Measurements from ENCODE around the gene IGF2R.
A peak's percentile ranks its signal among the peaks of the same experiment; 100 is the strongest.

IGF2R gene

GRCh38 chr6:160043784-160044183, 74.9 kb downstream of the IGF2R start:
- Mint-ChIP-seq H3K4me1 (ENCODE audit: low read depth) (peaks cover 1% of the 10 kb centered on the region), H3K4me3 (no peak overlapping the region), H3K27me3 (no peaks in the 10 kb centered on the region), H3K9me3 (no peaks in the 10 kb centered on the region), H3K27ac (no peak overlapping the region), H3K36me3 (ENCODE audit: low read depth) (peaks cover 97% of the 10 kb centered on the region)

GRCh38 chr6:160044687-160045086, 75.8 kb downstream of the IGF2R start:
- H3K4me1 Mint-ChIP-seq (ENCODE audit: low read depth) = no peaks in the 10 kb centered on the region
- no peak overlapping the region for H3K27ac Mint-ChIP-seq
- H3K36me3 Mint-ChIP-seq (ENCODE audit: low read depth) = peaks cover 100% of the 10 kb centered on the region
- H3K9me3 Mint-ChIP-seq = no peaks in the 10 kb centered on the region
- H3K4me3 Mint-ChIP-seq = no peak overlapping the region
- H3K27me3 Mint-ChIP-seq = no peaks in the 10 kb centered on the region

- Mint-ChIP-seq H3K27ac (no peak overlapping the region), H3K27me3 (no peaks in the 10 kb centered on the region), H3K9me3 (no peaks in the 10 kb centered on the region), H3K4me1 (ENCODE audit: low read depth) (peaks cover 13% of the 10 kb centered on the region), H3K4me3 (no peak overlapping the region), H3K36me3 (ENCODE audit: low read depth) (peaks cover 97% of the 10 kb centered on the region)
These were observed 79.6 kb downstream of the IGF2R start for GRCh38 chr6:160048471-160048870.

- Mint-ChIP-seq H3K4me3 (no peak overlapping the region), H3K36me3 (ENCODE audit: low read depth) (peaks cover 94% of the 10 kb centered on the region), H3K4me1 (ENCODE audit: low read depth) (peaks cover 13% of the 10 kb centered on the region), H3K9me3 (no peaks in the 10 kb centered on the region), H3K27ac (peak overlapping the region; percentile 50), H3K27me3 (no peaks in the 10 kb centered on the region)
These were observed 80.5 kb downstream of the IGF2R start for GRCh38 chr6:160049346-160049745.

- Mint-ChIP-seq H3K9me3 (no peaks in the 10 kb centered on the region), H3K4me3 (no peak overlapping the region), H3K27ac (no peak overlapping the region), H3K4me1 (ENCODE audit: low read depth) (peaks cover 13% of the 10 kb centered on the region), H3K36me3 (ENCODE audit: low read depth) (peaks cover 93% of the 10 kb centered on the region), H3K27me3 (no peaks in the 10 kb centered on the region)
These were observed 81.1 kb downstream of the IGF2R start for GRCh38 chr6:160050022-160050421.

- peaks cover 17% of the 10 kb centered on the region for H3K4me1 Mint-ChIP-seq (ENCODE audit: low read depth)
- H3K36me3 Mint-ChIP-seq (ENCODE audit: low read depth) = peaks cover 92% of the 10 kb centered on the region
- no peak overlapping the region for H3K4me3 Mint-ChIP-seq
- H3K27me3 Mint-ChIP-seq = no peaks in the 10 kb centered on the region
- no peak overlapping the region for H3K27ac Mint-ChIP-seq
- no peaks in the 10 kb centered on the region for H3K9me3 Mint-ChIP-seq
These were observed 82.5 kb downstream of the IGF2R start for GRCh38 chr6:160051390-160051789.

GRCh38 chr6:160054271-160054670, 85.4 kb downstream of the IGF2R start:
- H3K4me1 Mint-ChIP-seq (ENCODE audit: low read depth) = peaks cover 20% of the 10 kb centered on the region
- no peaks in the 10 kb centered on the region for H3K9me3 Mint-ChIP-seq
- H3K36me3 Mint-ChIP-seq (ENCODE audit: low read depth) = peaks cover 84% of the 10 kb centered on the region
- H3K27ac Mint-ChIP-seq = no peak overlapping the region
- H3K27me3 Mint-ChIP-seq = no peaks in the 10 kb centered on the region
- no peak overlapping the region for H3K4me3 Mint-ChIP-seq

GRCh38 chr6:160054913-160055312, 86.0 kb downstream of the IGF2R start:
- Mint-ChIP-seq H3K27me3 (no peaks in the 10 kb centered on the region), H3K4me3 (no peak overlapping the region), H3K4me1 (ENCODE audit: low read depth) (peaks cover 20% of the 10 kb centered on the region), H3K9me3 (no peaks in the 10 kb centered on the region), H3K27ac (no peak overlapping the region), H3K36me3 (ENCODE audit: low read depth) (peaks cover 84% of the 10 kb centered on the region)

- Mint-ChIP-seq H3K4me3 (no peak overlapping the region), H3K9me3 (no peaks in the 10 kb centered on the region), H3K36me3 (ENCODE audit: low read depth) (peaks cover 80% of the 10 kb centered on the region), H3K27me3 (no peaks in the 10 kb centered on the region), H3K4me1 (ENCODE audit: low read depth) (peaks cover 20% of the 10 kb centered on the region), H3K27ac (no peak overlapping the region)
These were observed 86.5 kb downstream of the IGF2R start for GRCh38 chr6:160055378-160055777.

- Mint-ChIP-seq H3K36me3 (ENCODE audit: low read depth) (peaks cover 80% of the 10 kb centered on the region), H3K27me3 (no peaks in the 10 kb centered on the region), H3K27ac (no peak overlapping the region), H3K4me1 (ENCODE audit: low read depth) (peaks cover 15% of the 10 kb centered on the region), H3K9me3 (no peaks in the 10 kb centered on the region), H3K4me3 (no peak overlapping the region)
These were observed 86.9 kb downstream of the IGF2R start for GRCh38 chr6:160055813-160056212.

- H3K27me3 Mint-ChIP-seq = no peaks in the 10 kb centered on the region
- no peak overlapping the region for H3K4me3 Mint-ChIP-seq
- H3K36me3 Mint-ChIP-seq (ENCODE audit: low read depth) = peaks cover 75% of the 10 kb centered on the region
- peaks cover 7% of the 10 kb centered on the region for H3K4me1 Mint-ChIP-seq (ENCODE audit: low read depth)
- no peaks in the 10 kb centered on the region for H3K9me3 Mint-ChIP-seq
- peak overlapping the region; percentile 39 for H3K27ac Mint-ChIP-seq
These were observed 88.2 kb downstream of the IGF2R start for GRCh38 chr6:160057080-160057479.

- H3K4me1 Mint-ChIP-seq (ENCODE audit: low read depth) = peaks cover 7% of the 10 kb centered on the region
- no peaks in the 10 kb centered on the region for H3K9me3 Mint-ChIP-seq
- H3K27ac Mint-ChIP-seq = no peak overlapping the region
- no peaks in the 10 kb centered on the region for H3K27me3 Mint-ChIP-seq
- peaks cover 78% of the 10 kb centered on the region for H3K36me3 Mint-ChIP-seq (ENCODE audit: low read depth)
- H3K4me3 Mint-ChIP-seq = no peak overlapping the region
These were observed 89.8 kb downstream of the IGF2R start for GRCh38 chr6:160058603-160059215.

- no peak overlapping the region for H3K4me3 Mint-ChIP-seq
- H3K27ac Mint-ChIP-seq = no peak overlapping the region
- H3K9me3 Mint-ChIP-seq = no peaks in the 10 kb centered on the region
- H3K27me3 Mint-ChIP-seq = no peaks in the 10 kb centered on the region
- H3K4me1 Mint-ChIP-seq (ENCODE audit: low read depth) = peaks cover 7% of the 10 kb centered on the region
- H3K36me3 Mint-ChIP-seq (ENCODE audit: low read depth) = peaks cover 79% of the 10 kb centered on the region
These were observed 91.3 kb downstream of the IGF2R start for GRCh38 chr6:160060221-160060620.

GRCh38 chr6:160060920-160061447, 92.1 kb downstream of the IGF2R start:
- H3K27ac Mint-ChIP-seq = no peak overlapping the region
- H3K4me1 Mint-ChIP-seq (ENCODE audit: low read depth) = peaks cover 5% of the 10 kb centered on the region
- H3K9me3 Mint-ChIP-seq = no peaks in the 10 kb centered on the region
- no peaks in the 10 kb centered on the region for H3K27me3 Mint-ChIP-seq
- no peak overlapping the region for H3K4me3 Mint-ChIP-seq
- peaks cover 80% of the 10 kb centered on the region for H3K36me3 Mint-ChIP-seq (ENCODE audit: low read depth)

GRCh38 chr6:160063771-160064413, 95.0 kb downstream of the IGF2R start:
- Mint-ChIP-seq H3K36me3 (ENCODE audit: low read depth) (peaks cover 86% of the 10 kb centered on the region), H3K27me3 (no peaks in the 10 kb centered on the region), H3K27ac (no peak overlapping the region), H3K9me3 (no peaks in the 10 kb centered on the region), H3K4me1 (ENCODE audit: low read depth) (peaks cover 25% of the 10 kb centered on the region), H3K4me3 (no peak overlapping the region)

- H3K27ac Mint-ChIP-seq = no peak overlapping the region
- no peaks in the 10 kb centered on the region for H3K9me3 Mint-ChIP-seq
- peaks cover 38% of the 10 kb centered on the region for H3K4me1 Mint-ChIP-seq (ENCODE audit: low read depth)
- H3K36me3 Mint-ChIP-seq (ENCODE audit: low read depth) = peaks cover 89% of the 10 kb centered on the region
- no peak overlapping the region for H3K4me3 Mint-ChIP-seq
- no peaks in the 10 kb centered on the region for H3K27me3 Mint-ChIP-seq
These were observed 96.3 kb downstream of the IGF2R start for GRCh38 chr6:160065200-160065599.
